Measurements from ENCODE around the gene RGPD8.

Gene RGPD8

GRCh38 chr2:112476434-112476833, 43.0 kb upstream of the RGPD8 start:
- no peak overlapping the region for H3K4me3 ChIP-seq (ENCODE audit: low read depth, low read length)
- DNase-seq (ENCODE audit: low read depth) = no peak
- TF ChIP-seq CTCF (conservative IDR thresholded peaks at IDR 0.05; ENCODE audit: low read depth, low read length) = no peak

- peak; percentile 20 for DNase-seq (ENCODE audit: low read depth)
- no peak overlapping the region for H3K4me3 ChIP-seq (ENCODE audit: low read depth, low read length)
- no peak for TF ChIP-seq CTCF (conservative IDR thresholded peaks at IDR 0.05; ENCODE audit: low read depth, low read length)
These were observed 41.5 kb upstream of the RGPD8 start for GRCh38 chr2:112474844-112475486.

- no peak for TF ChIP-seq CTCF (conservative IDR thresholded peaks at IDR 0.05; ENCODE audit: low read depth, low read length)
- DNase-seq (ENCODE audit: low read depth) = no peak
- no peak overlapping the region for H3K4me3 ChIP-seq (ENCODE audit: low read depth, low read length)
These were observed 39.3 kb upstream of the RGPD8 start for GRCh38 chr2:112472547-112473263.

GRCh38 chr2:112465382-112465781, 31.9 kb upstream of the RGPD8 start:
- DNase-seq (ENCODE audit: low read depth) = peak; percentile 53
- peak; percentile 53 for TF ChIP-seq CTCF (conservative IDR thresholded peaks at IDR 0.05; ENCODE audit: low read depth, low read length)

GRCh38 chr2:112463256-112463655, 29.8 kb upstream of the RGPD8 start:
- TF ChIP-seq CTCF (conservative IDR thresholded peaks at IDR 0.05; ENCODE audit: low read depth, low read length) = no peak
- DNase-seq (ENCODE audit: low read depth) = no peak
- no peak overlapping the region for H3K4me3 ChIP-seq (ENCODE audit: low read depth, low read length)

More at GRCh38 chr2:112465382-112465781, 31.9 kb upstream of the RGPD8 start:
- no peak overlapping the region for H3K4me3 ChIP-seq (ENCODE audit: low read depth, low read length)

- TF ChIP-seq CTCF (conservative IDR thresholded peaks at IDR 0.05; ENCODE audit: low read depth, low read length) = no peak
- DNase-seq (ENCODE audit: low read depth) = no peak
- no peak overlapping the region for H3K4me3 ChIP-seq (ENCODE audit: low read depth, low read length)
These were observed 28.7 kb upstream of the RGPD8 start for GRCh38 chr2:112462178-112462577.

- no peak for DNase-seq (ENCODE audit: low read depth)
- no peak overlapping the region for H3K4me3 ChIP-seq (ENCODE audit: low read depth, low read length)
- TF ChIP-seq CTCF (conservative IDR thresholded peaks at IDR 0.05; ENCODE audit: low read depth, low read length) = no peak
These were observed 25.9 kb upstream of the RGPD8 start for GRCh38 chr2:112459372-112459771.

All from choroid plexus epithelial cell (primary cell).